ENCODE results near the gene ARHGEF40.

Gene ARHGEF40

DNA sequence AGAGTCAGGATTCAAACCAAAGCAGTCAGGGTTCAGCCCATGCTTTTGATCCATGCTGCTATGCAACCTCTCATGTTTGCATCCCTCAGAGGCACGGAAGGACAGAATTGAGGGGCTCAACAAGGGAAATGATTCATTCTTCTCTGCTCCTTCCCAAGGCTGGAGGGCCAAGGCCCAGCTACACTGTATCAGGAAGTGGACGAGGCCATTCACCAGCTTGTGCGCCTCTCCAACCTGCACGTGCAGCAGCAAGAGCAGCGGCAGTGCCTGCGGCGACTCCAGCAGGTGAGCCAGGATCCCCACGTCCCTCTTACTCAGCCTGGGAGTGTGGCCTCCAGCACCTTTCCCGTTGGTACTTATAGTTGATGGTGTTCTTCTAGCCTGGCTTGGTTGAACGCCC, 8.6 kb downstream of the ARHGEF40 start:
- no peak for DNase-seq (ENCODE audit: low read depth in 3 of 3, low spot score in 1 of 3)

DNA sequence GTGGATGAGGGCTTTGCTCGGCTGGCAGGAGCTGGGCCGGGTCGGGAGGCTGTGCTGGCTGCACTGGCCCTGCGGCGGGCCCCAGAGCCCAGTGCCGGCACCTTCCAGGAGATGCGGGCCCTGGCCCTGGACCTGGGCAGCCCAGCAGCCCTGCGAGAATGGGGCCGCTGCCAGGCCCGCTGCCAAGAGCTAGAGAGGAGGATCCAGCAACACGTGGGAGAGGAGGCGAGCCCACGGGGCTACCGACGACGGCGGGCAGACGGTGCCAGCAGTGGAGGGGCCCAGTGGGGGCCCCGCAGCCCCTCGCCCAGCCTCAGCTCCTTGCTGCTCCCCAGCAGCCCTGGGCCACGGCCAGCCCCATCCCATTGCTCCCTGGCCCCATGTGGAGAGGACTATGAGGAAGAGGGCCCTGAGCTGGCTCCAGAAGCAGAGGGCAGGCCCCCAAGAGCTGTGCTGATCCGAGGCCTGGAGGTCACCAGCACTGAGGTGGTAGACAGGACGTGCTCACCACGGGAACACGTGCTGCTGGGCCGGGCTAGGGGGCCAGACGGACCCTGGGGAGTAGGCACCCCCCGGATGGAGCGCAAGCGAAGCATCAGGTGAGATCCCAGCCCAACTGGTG, 11.5 kb downstream of the ARHGEF40 start:
- no peak for DNase-seq (ENCODE audit: low read depth in 3 of 3, low spot score in 1 of 3)

DNA sequence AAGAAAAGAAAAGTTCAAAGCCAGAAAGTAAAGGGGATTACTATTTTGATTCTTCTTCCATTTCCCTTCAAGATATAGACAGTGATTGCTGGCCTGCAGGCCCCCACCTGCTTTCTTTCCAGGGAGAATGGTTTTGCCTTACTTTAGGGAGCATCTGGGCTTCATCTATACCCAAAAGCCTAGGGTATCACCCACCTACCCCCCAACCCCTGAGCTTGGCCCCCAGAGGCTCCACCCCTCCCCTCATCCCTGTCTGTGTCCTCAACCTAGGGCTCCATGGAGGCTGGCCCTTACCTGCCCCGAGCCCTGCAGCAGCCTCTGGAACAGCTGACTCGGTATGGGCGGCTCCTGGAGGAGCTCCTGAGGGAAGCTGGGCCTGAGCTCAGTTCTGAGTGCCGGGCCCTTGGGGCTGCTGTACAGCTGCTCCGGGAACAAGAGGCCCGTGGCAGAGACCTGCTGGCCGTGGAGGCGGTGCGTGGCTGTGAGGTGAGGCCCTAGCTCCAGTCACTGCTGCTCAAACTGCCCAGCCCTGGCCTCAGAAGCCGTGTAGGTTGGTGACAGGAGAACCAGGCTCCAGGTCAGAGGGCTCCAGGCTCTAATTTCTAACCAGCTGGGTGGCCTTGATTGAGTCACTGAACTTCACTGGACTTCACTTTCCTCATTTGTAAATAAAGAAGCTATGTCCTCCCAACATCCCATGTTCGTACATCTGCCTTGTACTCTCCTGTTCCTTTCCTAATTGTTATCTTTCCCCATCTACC, 13.6 kb downstream of the ARHGEF40 start:
- DNase-seq (ENCODE audit: low read depth in 3 of 3, low spot score in 1 of 3): no peak

DNA sequence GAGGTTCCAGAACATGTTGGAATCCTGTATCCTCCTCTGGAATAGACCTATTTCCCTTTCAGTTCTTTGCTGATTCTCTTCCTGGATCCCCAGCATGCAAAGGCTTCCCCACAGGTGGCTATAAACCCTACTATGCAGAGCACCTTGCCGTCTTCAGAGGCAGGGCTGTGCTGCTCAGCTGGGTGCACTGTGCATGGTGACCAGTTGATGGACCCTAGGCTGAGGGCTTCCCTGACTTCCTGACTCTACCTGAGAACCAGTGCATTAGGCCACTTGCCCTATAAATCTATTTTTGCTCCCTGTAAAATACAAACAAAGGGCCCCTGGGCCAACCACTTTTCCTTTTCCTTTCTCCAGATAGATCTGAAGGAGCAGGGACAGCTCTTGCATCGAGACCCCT, 14.3 kb downstream of the ARHGEF40 start:
- DNase-seq (ENCODE audit: low read depth in 3 of 3, low spot score in 1 of 3): no peak

DNA sequence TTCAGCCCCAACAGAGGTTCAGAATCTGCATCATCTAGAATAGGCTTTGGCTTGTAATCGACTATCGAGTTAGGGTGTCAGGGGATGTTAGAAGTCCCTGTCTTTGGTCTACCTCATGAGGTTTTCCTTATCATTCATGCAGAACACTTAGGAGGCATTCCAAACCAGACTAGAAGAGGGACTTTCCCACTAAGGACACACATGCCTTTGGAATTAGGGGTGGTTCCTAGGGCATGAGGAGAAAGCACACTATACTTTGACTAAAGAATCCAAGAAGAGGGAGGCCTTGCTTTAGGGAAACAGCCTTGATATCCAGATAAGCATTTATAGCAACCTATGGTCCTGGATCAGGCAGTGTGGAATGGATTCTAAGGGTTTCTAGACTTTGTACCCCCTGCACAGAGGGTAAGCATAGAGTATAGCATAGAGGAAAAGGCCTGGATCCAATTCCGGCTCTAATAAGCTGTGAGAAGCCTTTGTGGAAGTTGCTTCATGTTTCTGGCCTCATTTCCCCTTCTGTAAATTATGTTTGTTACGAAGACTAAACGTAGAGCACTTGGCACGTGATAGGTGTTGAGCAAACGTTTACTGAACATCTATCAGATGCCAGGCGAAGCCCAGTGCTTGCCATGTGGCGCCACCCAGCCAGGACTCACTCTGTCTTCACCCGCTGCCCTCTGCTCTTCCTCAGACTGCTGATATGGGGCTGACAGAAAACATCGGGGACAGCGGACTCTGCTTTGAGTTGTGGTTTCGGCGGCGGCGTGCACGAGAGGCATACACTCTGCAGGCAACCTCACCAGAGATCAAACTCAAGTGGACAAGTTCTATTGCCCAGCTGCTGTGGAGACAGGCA, 15.1 kb downstream of the ARHGEF40 start:
- DNase-seq (ENCODE audit: low read depth in 3 of 3, low spot score in 1 of 3): no peak

DNA sequence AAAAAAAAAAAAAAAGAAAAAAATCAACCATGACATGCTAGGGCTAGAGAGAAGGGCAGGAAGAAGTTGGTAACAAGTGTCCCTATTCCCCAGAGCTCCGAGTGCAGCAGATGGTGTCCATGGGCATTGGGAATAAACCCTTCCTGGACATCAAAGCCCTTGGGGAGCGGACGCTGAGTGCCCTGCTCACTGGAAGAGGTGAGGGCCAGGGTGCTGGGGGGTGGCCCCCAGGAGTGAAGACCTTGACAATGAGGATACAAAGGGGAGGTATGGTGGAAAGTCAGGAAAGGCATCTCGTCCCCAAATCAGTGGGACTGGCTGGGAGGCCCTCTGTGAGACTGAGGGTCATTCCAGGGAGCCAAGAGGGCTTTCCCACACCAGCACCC, 16.8 kb downstream of the ARHGEF40 start:
- no peak for DNase-seq (ENCODE audit: low read depth in 3 of 3, low spot score in 1 of 3)

DNA sequence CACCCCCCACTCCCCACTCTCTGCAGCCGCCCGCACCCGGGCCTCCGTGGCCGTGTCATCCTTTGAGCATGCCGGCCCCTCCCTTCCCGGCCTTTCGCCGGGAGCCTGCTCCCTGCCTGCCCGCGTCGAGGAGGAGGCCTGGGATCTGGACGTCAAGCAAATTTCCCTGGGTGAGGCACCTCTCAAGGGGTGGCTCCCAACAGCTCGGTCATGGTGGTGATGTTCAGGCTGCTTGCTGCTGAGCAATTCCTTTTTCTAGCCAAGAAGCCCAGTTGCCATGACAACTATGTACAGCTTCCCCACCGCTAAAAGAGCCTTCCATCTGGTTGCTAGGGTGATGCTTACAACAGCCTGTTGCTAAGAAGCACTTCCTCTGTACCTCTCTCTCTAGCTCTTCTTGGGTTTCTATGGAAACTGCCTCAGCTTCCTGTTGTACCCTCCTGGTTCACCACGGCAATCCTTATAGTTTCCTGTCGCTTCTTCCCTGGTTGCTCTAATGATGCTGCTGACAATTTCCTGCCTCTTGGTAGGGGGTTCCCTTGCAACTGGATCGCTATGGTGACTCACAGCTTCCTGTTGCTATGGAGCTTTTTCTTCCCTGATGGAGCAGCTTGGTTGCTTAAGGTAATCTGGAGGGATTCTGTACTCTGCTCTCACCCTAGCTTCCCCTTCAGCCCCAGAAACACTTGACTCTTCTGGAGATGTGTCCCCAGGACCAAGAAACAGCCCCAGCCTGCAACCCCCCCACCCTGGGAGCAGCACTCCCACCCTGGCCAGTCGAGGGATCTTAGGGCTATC, 17.4 kb downstream of the ARHGEF40 start:
- DNase-seq (ENCODE audit: low read depth in 3 of 3, low spot score in 1 of 3): peak in 1 of 3 donors; percentile 55

DNA sequence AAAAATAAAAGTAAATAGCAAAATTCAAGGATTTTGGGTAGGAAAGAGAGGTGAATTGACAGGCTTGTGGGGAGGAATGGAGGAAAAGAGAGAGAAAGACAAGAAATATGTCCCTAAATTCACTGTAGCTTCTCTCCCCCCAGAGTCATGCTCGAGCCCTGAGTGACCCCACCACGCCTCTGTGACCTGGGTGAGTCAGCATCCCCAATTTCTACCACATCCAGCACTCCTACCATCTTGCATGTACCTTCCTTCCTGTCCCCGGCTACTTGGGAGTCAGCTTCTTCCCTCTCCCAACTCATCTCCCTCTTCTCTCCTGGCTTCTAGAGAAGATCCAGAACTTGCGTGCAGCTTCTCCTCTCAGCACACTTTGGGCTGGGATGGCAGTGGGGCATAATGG, 18.6 kb downstream of the ARHGEF40 start:
- DNase-seq (ENCODE audit: low read depth in 3 of 3, low spot score in 1 of 3): no peak

DNA sequence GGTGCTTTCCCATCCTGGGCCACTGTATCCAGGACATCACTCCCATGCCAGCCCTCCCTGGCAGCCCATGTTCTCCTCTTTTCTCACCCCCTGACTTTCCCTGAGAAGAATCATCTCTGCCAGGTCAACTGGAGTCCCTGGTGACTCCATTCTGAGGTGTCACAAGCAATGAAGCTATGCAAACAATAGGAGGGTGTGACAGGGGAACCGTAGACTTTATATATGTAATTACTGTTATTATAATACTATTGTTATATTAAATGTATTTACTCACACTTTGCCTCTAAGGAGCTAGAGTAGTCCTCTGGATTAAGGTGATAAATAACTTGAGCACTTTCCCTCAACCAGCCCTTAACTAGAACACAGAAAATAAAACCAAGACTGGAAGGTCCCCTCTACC, 19.2 kb downstream of the ARHGEF40 start:
- DNase-seq (ENCODE audit: low read depth in 3 of 3, low spot score in 1 of 3): no peak

DNA sequence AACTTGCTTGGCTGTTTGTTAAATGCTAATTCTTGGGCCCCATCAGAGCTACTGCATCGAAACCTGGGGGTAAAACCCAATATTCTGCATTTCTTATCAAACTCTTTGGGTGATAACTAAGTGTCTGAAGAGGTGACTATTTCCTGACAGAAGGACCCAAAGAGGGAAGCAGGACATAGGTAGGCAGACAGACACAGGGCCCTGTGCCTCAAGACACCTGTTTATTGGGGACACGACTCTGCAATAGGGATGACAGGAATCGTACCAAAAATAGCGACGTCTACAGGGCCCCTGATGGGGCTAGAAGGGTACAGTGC, 19.7 kb downstream of the ARHGEF40 start:
- DNase-seq (ENCODE audit: low read depth in 3 of 3, low spot score in 1 of 3): no peak

DNA sequence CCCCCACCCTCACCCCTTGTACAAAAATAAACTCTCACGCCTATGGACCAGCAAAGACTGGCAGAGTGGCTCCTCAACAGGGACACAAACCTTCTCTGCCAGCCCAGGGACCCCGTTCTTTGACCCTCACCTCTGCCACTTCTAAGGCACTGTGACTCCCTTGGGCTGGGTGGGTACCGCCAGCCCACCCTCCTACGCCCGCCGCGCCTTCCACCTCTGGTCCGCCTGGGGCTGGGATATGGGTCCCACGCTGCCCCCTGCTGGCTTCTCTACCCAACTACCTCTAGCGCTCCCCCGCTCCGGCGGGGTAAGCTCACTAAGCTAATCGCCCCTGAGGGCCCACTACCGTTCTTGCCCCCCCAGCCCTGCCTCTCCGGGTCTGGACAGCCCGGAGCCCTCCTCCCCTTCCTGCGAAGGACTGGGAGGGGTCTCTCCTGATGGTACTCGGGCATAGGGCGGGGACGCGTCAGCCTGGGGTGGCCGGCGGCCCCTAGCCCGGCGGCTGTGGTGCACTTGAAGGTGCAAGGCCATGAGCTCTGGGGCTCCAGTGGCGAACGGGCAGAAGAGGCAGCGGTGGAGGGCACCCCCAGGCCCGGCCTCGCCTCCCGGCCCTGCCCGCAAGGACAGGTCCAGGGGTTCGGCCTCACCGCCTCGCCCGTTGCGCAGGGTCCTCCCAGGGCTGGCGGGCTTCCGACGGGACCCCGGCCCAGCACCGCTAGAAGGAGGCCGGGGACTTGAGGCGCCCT, 20.3 kb downstream of the ARHGEF40 start:
- DNase-seq (ENCODE audit: low read depth in 3 of 3, low spot score in 1 of 3): no peak

DNA sequence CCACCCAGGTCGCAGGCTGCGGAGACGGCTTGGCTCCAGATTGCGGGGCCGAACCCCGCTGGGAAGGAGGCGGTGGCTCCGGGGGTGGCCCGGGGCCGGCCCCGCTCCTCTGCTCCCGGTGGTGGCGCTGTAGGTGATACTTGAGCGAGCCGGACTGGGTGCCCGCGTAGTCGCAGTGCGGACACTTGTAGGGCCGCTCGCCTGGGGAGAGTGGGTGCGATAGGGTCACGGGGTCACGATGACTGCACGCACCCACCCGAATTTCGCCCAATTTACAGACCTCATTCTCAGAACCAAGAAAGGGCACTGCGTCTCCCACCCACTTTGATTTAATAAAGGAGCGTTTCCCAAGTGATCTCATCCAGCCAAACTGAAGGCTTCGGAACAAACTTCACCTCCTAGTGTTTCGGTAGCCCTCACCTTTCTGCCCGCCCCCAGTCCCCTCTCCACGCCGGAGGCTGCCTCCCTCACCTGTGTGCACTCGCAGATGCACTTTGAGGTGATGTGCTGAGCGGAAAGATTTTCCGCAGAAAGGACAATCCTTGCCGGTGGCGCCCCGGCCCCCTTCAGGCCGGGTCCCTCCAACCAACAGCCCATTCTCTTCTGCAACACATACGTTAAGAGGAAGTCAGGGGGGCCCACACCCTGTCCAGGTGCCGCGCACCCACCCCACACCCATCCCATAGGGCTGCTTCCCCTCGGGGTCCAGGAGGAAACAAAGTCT, 21.0 kb downstream of the ARHGEF40 start:
- no peak for DNase-seq (ENCODE audit: low read depth in 3 of 3, low spot score in 1 of 3)

DNA sequence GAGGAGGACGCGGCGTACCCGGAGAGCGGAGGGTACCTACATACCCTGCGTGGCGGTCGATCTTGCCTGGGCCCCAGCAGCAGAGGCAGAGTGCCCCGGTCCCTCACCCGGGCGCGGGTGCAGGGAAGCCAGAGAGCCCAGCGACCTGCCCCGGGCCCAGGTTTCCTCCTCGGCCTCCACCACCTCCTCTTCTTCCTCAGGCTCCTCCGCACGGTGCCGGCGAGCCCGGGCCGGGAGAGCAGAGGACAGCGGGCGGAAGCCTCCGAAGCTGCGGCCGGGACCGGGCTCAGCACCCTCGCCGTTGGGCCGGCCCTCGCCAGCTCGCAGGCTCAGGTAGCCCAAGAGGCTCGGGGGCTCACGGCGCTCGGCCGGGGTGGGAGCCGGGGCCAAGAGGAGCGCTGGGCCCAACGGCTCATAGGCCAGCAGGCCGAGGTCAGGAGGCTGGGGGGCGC, 21.7 kb downstream of the ARHGEF40 start:
- no peak for DNase-seq (ENCODE audit: low read depth in 3 of 3, low spot score in 1 of 3)

DNA sequence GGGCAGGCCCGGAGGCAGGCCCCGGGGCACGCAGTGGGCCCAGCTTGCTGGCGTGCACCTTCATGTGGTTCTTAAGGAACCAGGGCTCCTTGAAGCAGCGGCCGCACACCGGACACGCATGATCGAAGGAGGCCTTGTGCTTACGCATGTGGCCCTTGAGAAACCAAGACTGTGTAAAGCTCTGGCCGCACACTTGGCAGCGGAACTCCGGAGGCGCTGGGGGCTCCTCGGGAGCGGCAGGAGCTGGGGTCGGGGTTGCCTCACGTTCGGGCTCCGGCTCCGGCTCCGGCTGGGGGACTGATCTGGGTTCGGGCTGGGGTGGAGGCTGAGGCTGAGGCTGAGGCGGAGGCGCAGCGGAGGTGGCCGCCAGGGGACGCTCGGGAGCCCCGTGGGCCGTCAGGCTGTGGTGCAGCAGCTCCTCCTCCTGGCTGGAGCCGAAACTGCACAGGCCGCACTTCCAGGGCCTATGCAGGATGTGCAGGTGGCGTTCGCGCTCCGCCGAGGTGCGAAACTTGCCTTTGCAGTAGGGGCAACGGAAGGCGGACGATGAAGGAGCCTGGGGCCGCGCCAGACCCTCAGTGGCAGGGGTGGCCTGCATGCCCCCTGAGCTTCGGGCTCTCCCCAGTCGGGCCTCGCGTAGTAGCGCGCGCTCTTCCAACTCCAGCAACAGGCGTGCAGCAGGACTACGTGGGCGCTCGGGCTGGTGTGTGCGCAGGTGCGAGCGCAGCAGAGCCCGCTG, 22.3 kb downstream of the ARHGEF40 start:
- DNase-seq (ENCODE audit: low read depth in 3 of 3, low spot score in 1 of 3): peak; percentile 77 to 95 (median 86)

DNA sequence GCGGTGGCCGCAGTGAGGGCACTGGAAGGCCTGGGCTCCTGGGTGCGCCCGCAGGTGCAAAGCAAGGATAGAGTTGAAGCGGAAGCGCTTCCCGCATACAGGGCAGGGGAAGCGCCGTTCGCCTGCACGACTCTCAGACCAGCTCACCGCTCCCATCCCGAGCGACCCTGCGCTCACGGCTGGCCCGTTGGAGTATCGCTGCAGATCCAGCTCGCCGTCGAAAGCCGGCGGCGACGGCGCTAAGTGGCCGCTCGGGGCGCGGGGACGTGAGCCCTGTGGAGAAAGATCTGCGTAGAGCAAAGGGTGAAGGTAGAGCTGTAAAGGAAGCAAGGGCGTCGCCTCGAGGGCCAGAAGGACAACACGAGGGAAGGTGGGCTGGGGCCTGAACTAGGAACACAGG, 22.9 kb downstream of the ARHGEF40 start:
- no peak for DNase-seq (ENCODE audit: low read depth in 3 of 3, low spot score in 1 of 3)

DNA sequence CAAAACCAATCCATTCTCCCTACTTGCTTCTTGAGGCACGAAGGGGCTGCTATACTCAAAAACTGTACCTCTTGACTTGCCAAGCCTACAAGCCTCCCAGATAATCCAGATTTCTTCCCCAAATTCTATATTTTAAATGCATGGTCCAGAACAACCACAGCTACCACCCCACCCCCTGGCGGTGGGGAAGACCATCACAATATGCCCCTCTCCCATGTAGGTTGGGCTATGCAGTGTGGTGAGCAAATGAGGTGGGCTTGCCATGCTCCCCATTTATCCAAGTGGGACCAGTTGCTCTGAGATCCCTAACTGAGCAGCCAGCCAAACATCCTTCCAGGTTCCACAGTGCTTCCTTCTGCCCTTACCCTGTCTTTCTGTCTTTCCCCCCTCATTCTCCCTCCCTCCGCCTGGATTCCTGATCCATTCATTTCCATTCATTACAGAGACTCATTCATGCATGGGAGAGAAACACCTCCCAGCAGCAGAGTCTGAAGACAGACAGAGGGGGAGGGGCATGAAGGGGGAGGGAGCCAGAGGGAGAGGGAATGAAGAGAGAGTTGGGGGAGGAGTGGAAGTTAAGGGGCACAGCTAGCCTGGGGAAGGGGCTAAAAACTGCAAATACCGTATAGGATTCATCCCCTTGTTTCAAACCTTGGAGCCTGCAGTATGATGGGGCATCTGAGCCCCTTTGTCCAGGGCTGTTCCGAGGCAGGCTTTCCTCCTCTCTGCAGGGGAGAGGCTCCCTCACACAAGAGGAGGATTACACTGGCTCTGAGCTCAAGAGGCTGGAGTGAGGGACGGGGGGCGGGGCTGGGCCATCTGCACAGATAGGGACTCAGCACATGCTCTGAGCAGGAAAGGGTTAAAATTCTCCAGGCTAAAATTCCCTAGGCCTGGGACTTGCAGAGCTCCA, 23.9 kb downstream of the ARHGEF40 start:
- no peak for DNase-seq (ENCODE audit: low read depth in 3 of 3, low spot score in 1 of 3)

DNA sequence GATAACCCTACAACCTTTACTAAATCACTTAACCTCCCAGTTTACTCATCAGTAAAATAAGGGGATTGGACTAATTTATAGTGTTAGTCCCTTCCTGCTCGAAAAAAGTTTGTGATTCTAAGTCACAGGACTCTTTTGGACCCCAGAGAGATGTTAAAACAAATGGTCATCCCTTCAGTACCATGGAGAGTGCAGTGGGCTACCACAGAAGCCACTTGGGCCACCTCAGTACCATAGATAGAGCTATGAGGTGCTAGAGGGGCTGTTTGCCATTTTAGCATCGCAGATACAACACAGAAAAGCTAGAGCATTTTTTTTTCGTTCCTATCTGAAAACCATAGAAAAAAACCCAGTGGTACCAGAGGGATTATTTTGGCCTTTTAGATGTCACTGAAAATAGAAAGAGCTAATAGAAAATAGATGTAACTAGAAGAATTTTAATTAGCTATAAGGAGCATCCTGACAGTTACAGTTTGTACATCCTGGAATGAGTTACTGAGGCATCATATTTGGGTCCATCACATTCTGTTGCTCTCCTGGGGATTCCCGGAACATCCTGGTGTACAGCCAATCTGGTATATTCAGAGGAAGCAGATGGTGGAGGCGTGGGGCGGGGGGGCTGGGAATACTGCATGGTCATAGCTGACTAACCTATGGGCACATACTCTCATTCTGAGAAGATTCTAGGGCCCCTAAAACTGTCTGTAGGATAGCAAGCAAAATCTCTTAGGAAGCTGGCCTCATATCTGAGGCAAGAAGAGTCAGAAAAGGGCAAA, 25.5 kb downstream of the ARHGEF40 start:
- DNase-seq (ENCODE audit: low read depth in 3 of 3, low spot score in 1 of 3): no peak

All from stimulated activated CD4-positive, alpha-beta T cell treated with anti-CD3 and anti-CD28 coated beads, TNF-alpha, amount 100 ng/mL, for 1 hour (primary cell).